ENCODE data around the gene PDE8B. TPM values are rescaled to one million over a fixed set of nuclear protein-coding genes. Genes with fewer than 3 reads are reported as not detected.

The PDE8B gene
- total RNA-seq, 1 experiment from 2014 or later: 0.17 TPM

DNA sequence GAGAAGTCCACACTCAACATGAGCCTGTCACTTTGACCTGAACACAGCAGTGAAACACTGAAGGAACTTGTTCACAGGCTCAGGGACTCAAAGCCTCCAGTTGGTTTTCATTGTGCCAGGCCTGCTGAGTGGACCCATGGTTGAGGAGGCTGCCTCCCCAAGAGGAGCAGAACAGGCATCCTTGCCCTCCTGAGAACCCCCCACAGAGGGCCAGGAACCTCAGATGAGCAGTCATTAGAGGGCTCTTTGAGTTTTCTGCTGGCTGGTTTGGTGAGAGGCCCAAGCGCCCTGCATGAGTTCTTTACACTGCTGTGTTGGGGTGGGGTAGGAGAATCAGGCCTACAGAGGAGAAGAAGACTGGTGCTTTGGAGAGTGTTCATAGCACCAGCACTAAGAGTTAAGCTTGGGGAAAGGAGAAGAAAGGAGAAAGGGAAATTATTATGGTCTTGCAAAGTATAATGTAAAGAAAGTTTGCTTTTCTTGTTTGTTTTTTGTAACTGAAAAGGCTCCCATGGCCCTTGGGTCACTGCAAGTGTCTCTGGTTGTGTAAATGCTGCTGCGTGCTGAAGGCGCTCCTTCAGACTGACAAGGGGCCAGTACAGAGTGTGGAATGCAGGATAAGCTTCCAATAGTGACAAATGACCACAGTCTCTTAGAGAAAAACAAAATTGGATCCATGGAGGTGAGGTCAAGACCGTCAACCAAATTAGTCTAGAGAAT, 100.2 kb downstream of the PDE8B start:
- no peaks in the 10 kb centered on the region for H3K27me3 ChIP-seq (ENCODE audit: insufficient read depth, low read length)
- no peak overlapping the region for H3K9ac ChIP-seq (ENCODE audit: low read length)
- ChIA-PET POLR2A (no interaction called here), CTCF (no interaction called here), RAD21 (ENCODE audit: low non-redundant PET in 1 of 2, low total read pairs in 2 of 2, uncharacterized antibody in 2 of 2, unreplicated experiment in 2 of 2) (no interaction called here)
- no peak overlapping the region for H3K4me2 ChIP-seq (ENCODE audit: low read length)
- no TSS peak for BruUV-seq (replicated peaks)
- no peaks in the 10 kb centered on the region for H4K20me1 ChIP-seq (ENCODE audit: insufficient read depth)
- H2AFZ ChIP-seq (ENCODE audit: low read depth, low read length, poor library complexity, severe bottlenecking): no peak overlapping the region
- no peaks in the 10 kb centered on the region for H3K4me1 ChIP-seq (ENCODE audit: control insufficient read depth in 1 of 2, insufficient read depth in 2 of 2, low read length in 2 of 2)
- ATAC-seq (no peak), DNase-seq (ENCODE audit: low read depth, low spot score) (no peak)
- H3K79me2 ChIP-seq (ENCODE audit: insufficient read depth, low read length): no peaks in the 10 kb centered on the region
- no peak overlapping the region for H3K4me3 ChIP-seq (replicated peaks in 1 of 2; ENCODE audit: low read depth in 1 of 2, low read length in 2 of 2)
- intact Hi-C loops (cut with micrococcal nuclease): no loop called here
- H3K27ac ChIP-seq (ENCODE audit: low read depth, low read length): no peak overlapping the region
- no peaks in the 10 kb centered on the region for H3K9me3 ChIP-seq (ENCODE audit: control insufficient read depth in 1 of 2, insufficient read depth in 1 of 2, low read depth in 1 of 2, low read length in 2 of 2)
- TF ChIP-seq MAX (IDR thresholded peaks at IDR 0.05) (no peak), SRF (IDR thresholded peaks at IDR 0.05; ENCODE audit: low read depth) (no peak), CTCF (IDR thresholded peaks at IDR 0.05 in 2 of 3, conservative IDR thresholded peaks at IDR 0.05 in 1 of 3; ENCODE audit: borderline replicate concordance in 1 of 3, insufficient read depth in 1 of 3, low read depth in 2 of 3, low read length in 2 of 3) (no peak), YY1 (IDR thresholded peaks at IDR 0.05; ENCODE audit: extremely low read depth, insufficient replicate concordance, low read depth, low read length) (no peak), EZH2phosphoT487 (IDR thresholded peaks at IDR 0.05; ENCODE audit: borderline replicate concordance) (no peak), CEBPB (IDR thresholded peaks at IDR 0.05; ENCODE audit: low read depth) (no peak), TCF7L2 (IDR thresholded peaks at IDR 0.05; ENCODE audit: borderline replicate concordance, extremely low read depth, insufficient read depth, insufficient read length) (no peak), ATF3 (IDR thresholded peaks at IDR 0.05) (no peak), CBX3 (IDR thresholded peaks at IDR 0.05; ENCODE audit: low read depth) (no peak), EGR1 (IDR thresholded peaks at IDR 0.05; ENCODE audit: low read depth) (no peak), JUND (IDR thresholded peaks at IDR 0.05) (no peak), EZH2 (IDR thresholded peaks at IDR 0.05) (no peak), SP1 (IDR thresholded peaks at IDR 0.05; ENCODE audit: low read depth) (no peak), ZFX (IDR thresholded peaks at IDR 0.05) (no peak)
- TF ChIP-seq, protein P1, sequence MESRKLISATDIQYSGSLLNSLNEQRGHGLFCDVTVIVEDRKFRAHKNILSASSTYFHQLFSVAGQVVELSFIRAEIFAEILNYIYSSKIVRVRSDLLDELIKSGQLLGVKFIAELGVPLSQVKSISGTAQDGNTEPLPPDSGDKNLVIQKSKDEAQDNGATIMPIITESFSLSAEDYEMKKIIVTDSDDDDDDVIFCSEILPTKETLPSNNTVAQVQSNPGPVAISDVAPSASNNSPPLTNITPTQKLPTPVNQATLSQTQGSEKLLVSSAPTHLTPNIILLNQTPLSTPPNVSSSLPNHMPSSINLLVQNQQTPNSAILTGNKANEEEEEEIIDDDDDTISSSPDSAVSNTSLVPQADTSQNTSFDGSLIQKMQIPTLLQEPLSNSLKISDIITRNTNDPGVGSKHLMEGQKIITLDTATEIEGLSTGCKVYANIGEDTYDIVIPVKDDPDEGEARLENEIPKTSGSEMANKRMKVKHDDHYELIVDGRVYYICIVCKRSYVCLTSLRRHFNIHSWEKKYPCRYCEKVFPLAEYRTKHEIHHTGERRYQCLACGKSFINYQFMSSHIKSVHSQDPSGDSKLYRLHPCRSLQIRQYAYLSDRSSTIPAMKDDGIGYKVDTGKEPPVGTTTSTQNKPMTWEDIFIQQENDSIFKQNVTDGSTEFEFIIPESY (IDR thresholded peaks at IDR 0.05; ENCODE audit: extremely low read depth, insufficient replicate concordance, low read length): no peak
- TF ChIP-seq, protein P2, sequence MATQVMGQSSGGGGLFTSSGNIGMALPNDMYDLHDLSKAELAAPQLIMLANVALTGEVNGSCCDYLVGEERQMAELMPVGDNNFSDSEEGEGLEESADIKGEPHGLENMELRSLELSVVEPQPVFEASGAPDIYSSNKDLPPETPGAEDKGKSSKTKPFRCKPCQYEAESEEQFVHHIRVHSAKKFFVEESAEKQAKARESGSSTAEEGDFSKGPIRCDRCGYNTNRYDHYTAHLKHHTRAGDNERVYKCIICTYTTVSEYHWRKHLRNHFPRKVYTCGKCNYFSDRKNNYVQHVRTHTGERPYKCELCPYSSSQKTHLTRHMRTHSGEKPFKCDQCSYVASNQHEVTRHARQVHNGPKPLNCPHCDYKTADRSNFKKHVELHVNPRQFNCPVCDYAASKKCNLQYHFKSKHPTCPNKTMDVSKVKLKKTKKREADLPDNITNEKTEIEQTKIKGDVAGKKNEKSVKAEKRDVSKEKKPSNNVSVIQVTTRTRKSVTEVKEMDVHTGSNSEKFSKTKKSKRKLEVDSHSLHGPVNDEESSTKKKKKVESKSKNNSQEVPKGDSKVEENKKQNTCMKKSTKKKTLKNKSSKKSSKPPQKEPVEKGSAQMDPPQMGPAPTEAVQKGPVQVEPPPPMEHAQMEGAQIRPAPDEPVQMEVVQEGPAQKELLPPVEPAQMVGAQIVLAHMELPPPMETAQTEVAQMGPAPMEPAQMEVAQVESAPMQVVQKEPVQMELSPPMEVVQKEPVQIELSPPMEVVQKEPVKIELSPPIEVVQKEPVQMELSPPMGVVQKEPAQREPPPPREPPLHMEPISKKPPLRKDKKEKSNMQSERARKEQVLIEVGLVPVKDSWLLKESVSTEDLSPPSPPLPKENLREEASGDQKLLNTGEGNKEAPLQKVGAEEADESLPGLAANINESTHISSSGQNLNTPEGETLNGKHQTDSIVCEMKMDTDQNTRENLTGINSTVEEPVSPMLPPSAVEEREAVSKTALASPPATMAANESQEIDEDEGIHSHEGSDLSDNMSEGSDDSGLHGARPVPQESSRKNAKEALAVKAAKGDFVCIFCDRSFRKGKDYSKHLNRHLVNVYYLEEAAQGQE (IDR thresholded peaks at IDR 0.05; ENCODE audit: low read depth): no peak
- H3K36me3 ChIP-seq (ENCODE audit: control insufficient read depth in 1 of 2, insufficient read depth in 2 of 2, low read length in 2 of 2): no peaks in the 10 kb centered on the region
- no peaks in the 10 kb centered on the region for H3K9me2 ChIP-seq (ENCODE audit: insufficient read depth)

Measured in HCT116 (cell line).